Mucosa of descending colon (tissue), 3 donors: ENCODE results near the gene MLLT3. TPM values are rescaled to one million over a fixed set of nuclear protein-coding genes. Genes with fewer than 3 reads are reported as not detected.

Experiments used
- ATAC-seq: fragments of 200-7000 bp; cut with Tn5 transposase; one replicate; pipeline ENCODE4 v1.9.1; 2020; ENCODE audit warnings: mild to moderate bottlenecking, moderate library complexity
- DNase-seq, 3 donors: peaks; one replicate each; pipeline ENCODE4 v3.0.0-alpha.2; 2020
- H3K36me3 ChIP-seq: fragments of 200-600 bp; one replicate; pipeline ENCODE4 v1.8.0; 2021; ENCODE audit warnings: low read depth, mild to moderate bottlenecking
- H3K4me1 ChIP-seq: fragments of 200-600 bp; one replicate; pipeline ENCODE4 v1.8.0; 2021; ENCODE audit warnings: low read depth, mild to moderate bottlenecking
- H3K4me3 ChIP-seq: fragments of 200-600 bp; one replicate; pipeline ENCODE4 v1.8.0; 2021; ENCODE audit warnings: mild to moderate bottlenecking
- H3K9me3 ChIP-seq: fragments of 200-600 bp; one replicate; pipeline ENCODE4 v1.8.0; 2021; ENCODE audit warnings: mild to moderate bottlenecking
- CTCF ChIP-seq: fragments of 200-600 bp; IDR thresholded peaks from one replicate; pipeline ENCODE4 v1.8.0; 2022; ENCODE audit warnings: antibody characterized with exemption, mild to moderate bottlenecking
- intact Hi-C, 2 donors: fragments of 100-400 bp; cut with DNase I in 1 of 2; cut with micrococcal nuclease in 1 of 2; formaldehyde crosslinking; loops; one replicate each; pipeline versions ENCODE4 v1.11.0 to v1.11.1; 2022; cut with DNase I, micrococcal nuclease
- total RNA-seq, 3 donors: library from RNA; stranded (reverse); fragmentation: NEBNext Ultra II Directional in 2 of 3; extraction: Animal tissue kit (Norgen Biotek cat#: 25700) in 2 of 3; gene quantifications; one replicate each; pipeline versions ENCODE4 v1.2.1 to v1.2.4, GENCODE V29; 2021 to 2023
- donor health status: DM: no; HTN: no; CAD: no; lungs with moderate emphysema.
- donor health status: DM: no; HTN: no; CAD: no.
- donor health status: DM: no; HTN: yes; CAD: no.

The MLLT3 gene
- total RNA-seq, 3 donors from 2014 or later = 35.1 to 53.7 (median 46.5) TPM

DNA sequence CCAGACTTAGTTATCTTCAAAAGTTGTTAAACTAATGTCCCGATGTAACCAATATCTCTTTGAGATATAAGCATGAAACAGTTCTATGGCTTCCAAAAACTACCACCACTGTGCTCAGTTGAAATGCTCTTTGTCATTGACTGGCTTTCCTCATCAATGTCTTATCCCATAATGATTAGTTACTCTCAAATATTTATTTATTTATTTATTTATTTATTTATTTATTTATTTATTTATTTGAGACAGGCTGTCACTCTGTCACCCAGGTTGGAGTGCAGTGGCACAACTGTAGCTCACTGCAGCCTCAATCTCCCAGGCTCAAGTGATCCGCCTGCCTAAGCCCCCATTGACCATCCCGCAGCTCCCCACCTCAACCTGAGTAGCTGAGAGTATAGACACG lies 28.0 kb upstream of the MLLT3 start:
- Histone ChIP-seq H3K4me3 (no peak overlapping the region), H3K9me3 (no peaks in the 10 kb centered on the region), H3K4me1 (no peaks in the 10 kb centered on the region), H3K36me3 (no peaks in the 10 kb centered on the region)
- DNase-seq = no peak
- no peak for TF ChIP-seq CTCF
- no peak for ATAC-seq
- intact Hi-C loops = no loop called here

DNA sequence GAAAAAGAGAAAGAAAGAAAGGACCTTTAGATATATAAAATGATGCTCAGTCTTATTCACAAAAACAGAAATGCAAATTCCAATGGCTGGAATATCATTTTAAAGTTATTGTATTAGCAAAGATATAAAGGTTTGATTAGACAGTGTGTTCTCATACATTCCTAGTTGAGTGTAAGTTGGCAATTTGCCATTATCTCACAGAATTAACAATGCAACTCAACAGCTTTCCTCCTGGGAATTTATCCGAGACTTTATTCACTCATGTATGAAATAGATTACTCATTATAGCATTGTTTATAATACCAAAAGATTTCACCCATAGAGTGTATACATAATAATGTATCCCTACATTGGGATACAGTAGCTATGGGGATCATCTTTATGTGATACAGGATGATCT lies 27.1 kb upstream of the MLLT3 start:
- no peaks in the 10 kb centered on the region for H3K4me1 ChIP-seq
- no peak for TF ChIP-seq CTCF
- no peak overlapping the region for H3K4me3 ChIP-seq
- intact Hi-C loops = no loop called here
- no peak for DNase-seq
- no peak for ATAC-seq
- no peaks in the 10 kb centered on the region for H3K36me3 ChIP-seq
- no peaks in the 10 kb centered on the region for H3K9me3 ChIP-seq

- no peaks in the 10 kb centered on the region for H3K36me3 ChIP-seq
- ATAC-seq = no peak
- no peaks in the 10 kb centered on the region for H3K9me3 ChIP-seq
- H3K4me3 ChIP-seq = no peak overlapping the region
- no peak for TF ChIP-seq CTCF
- no peaks in the 10 kb centered on the region for H3K4me1 ChIP-seq
- DNase-seq = no peak
- intact Hi-C loops = no loop called here
Measured at GRCh38 chr9:20646656-20647055, 24.4 kb upstream of the MLLT3 start.

GRCh38 chr9:20643660-20644059 lies 21.4 kb upstream of the MLLT3 start:
- TF ChIP-seq CTCF = no peak
- ATAC-seq (no peak), DNase-seq (no peak)
- Histone ChIP-seq H3K9me3 (no peaks in the 10 kb centered on the region), H3K4me3 (no peak overlapping the region), H3K36me3 (no peaks in the 10 kb centered on the region), H3K4me1 (no peaks in the 10 kb centered on the region)
- intact Hi-C loops = no loop called here

GRCh38 chr9:20642045-20642444 lies 19.7 kb upstream of the MLLT3 start:
- H3K9me3 ChIP-seq = no peaks in the 10 kb centered on the region
- ATAC-seq = no peak
- H3K36me3 ChIP-seq = no peaks in the 10 kb centered on the region
- intact Hi-C loops = no loop called here
- no peaks in the 10 kb centered on the region for H3K4me1 ChIP-seq
- TF ChIP-seq CTCF = no peak
- DNase-seq = no peak
- H3K4me3 ChIP-seq = no peak overlapping the region
